EH (cell line): ENCODE measurements around the gene ADARB2.

ENCODE experiments used
- DNase-seq: peaks from one replicate; pipeline ENCODE4 v3.0.0-alpha.2; 2015; ENCODE audit warnings: low read depth

The ADARB2 gene

GRCh38 chr10:1525354-1526162, 211.8 kb downstream of the ADARB2 start:
- DNase-seq = no peak

GRCh38 chr10:1524540-1524939, 212.8 kb downstream of the ADARB2 start:
- no peak for DNase-seq

GRCh38 chr10:1523221-1523620, 214.1 kb downstream of the ADARB2 start:
- DNase-seq = no peak

GRCh38 chr10:1522237-1522636, 215.1 kb downstream of the ADARB2 start:
- no peak for DNase-seq

GRCh38 chr10:1521741-1522140, 215.6 kb downstream of the ADARB2 start:
- DNase-seq = no peak

- DNase-seq = no peak
Observed at GRCh38 chr10:1520909-1521565, 216.3 kb downstream of the ADARB2 start.

- no peak for DNase-seq
Observed at GRCh38 chr10:1519391-1519790, 217.9 kb downstream of the ADARB2 start.

GRCh38 chr10:1517684-1518083, 219.6 kb downstream of the ADARB2 start:
- DNase-seq = no peak

- no peak for DNase-seq
Observed at GRCh38 chr10:1516492-1517165, 220.7 kb downstream of the ADARB2 start.

- no peak for DNase-seq
Observed at GRCh38 chr10:1515780-1516491, 221.4 kb downstream of the ADARB2 start.

- no peak for DNase-seq
Observed at GRCh38 chr10:1515121-1515779, 222.1 kb downstream of the ADARB2 start.

GRCh38 chr10:1514681-1515080, 222.6 kb downstream of the ADARB2 start:
- no peak for DNase-seq

- no peak for DNase-seq
Observed at GRCh38 chr10:1513221-1513620, 224.1 kb downstream of the ADARB2 start.

- DNase-seq = no peak
Observed at GRCh38 chr10:1509011-1509530, 228.3 kb downstream of the ADARB2 start.

- no peak for DNase-seq
Observed at GRCh38 chr10:1508096-1508495, 229.2 kb downstream of the ADARB2 start.

GRCh38 chr10:1507436-1507835, 229.9 kb downstream of the ADARB2 start:
- no peak for DNase-seq

- no peak for DNase-seq
Observed at GRCh38 chr10:1504940-1505339, 232.4 kb downstream of the ADARB2 start.

- DNase-seq = no peak
Observed at GRCh38 chr10:1504286-1504685, 233.0 kb downstream of the ADARB2 start.

- no peak for DNase-seq
Observed at GRCh38 chr10:1502451-1502850, 234.9 kb downstream of the ADARB2 start.

GRCh38 chr10:1499359-1499957, 237.9 kb downstream of the ADARB2 start:
- DNase-seq = no peak

- no peak for DNase-seq
Observed at GRCh38 chr10:1498746-1499358, 238.5 kb downstream of the ADARB2 start.
